Breast epithelium (tissue), 3 donors: ENCODE results near the gene SUPT20H.

Experiments used
- CTCF ChIP-seq, 3 donors: fragments of 450-650 bp; IDR thresholded peaks; one replicate each; pipeline ENCODE4 v1.5.1; 2016 to 2017; ENCODE audit warnings: antibody characterized with exemption in 3 of 3, mild to moderate bottlenecking in 3 of 3, moderate library complexity in 3 of 3
- POLR2A ChIP-seq: fragments of 450-650 bp; IDR thresholded peaks from one replicate; pipeline ENCODE4 v1.6.1; 2016; ENCODE audit warnings: antibody characterized with exemption, mild to moderate bottlenecking, moderate library complexity

- TF ChIP-seq CTCF (IDR thresholded peaks at IDR 0.05), result no peak
- TF ChIP-seq POLR2A, result no peak
Measured at GRCh38 chr13:37046062-37046461, 13.4 kb downstream of the SUPT20H start.
